Ovary (tissue), 9 donors: ENCODE data around the gene ARHGEF7. TPM values are rescaled to one million over a fixed set of nuclear protein-coding genes. Genes with fewer than 3 reads are reported as not detected.
A peak's percentile ranks its signal among the peaks of the same experiment; 100 is the strongest.
"Not testable (repeated sequence)": the region's sequence is repeated elsewhere in the genome, so short reads cannot be mapped to it uniquely, and the experiment has no call there.

Experiments used
- DNase-seq, 5 donors: peaks; one replicate each; pipeline ENCODE4 v3.0.0-alpha.2; 2019 to 2020
- H3K27ac ChIP-seq, 2 donors: fragments of 200-600 bp; one replicate each; pipeline versions ENCODE4 v1.5.1 to v1.8.0; 2019 to 2022
- H3K27me3 ChIP-seq: fragments of 200-600 bp; one replicate; pipeline ENCODE4 v1.8.0; 2022
- H3K36me3 ChIP-seq: fragments of 200-600 bp; sonication (generic); one replicate; pipeline ENCODE4 v1.5.1; 2019
- H3K4me1 ChIP-seq: one replicate; pipeline ENCODE4 v1.8.1; 2013; ENCODE audit warnings: mild to moderate bottlenecking, moderate library complexity; ENCODE audit not compliant: insufficient read depth
- H3K4me3 ChIP-seq: fragments of 200-600 bp; sonication (generic); one replicate; pipeline ENCODE4 v1.5.1; 2017
- H3K9me3 ChIP-seq, 2 donors: fragments of 200-600 bp in 1 of 2; sonication (generic) in 1 of 2; one replicate each; pipeline versions ENCODE4 v1.5.1 to v1.8.1; 2013 to 2019; ENCODE audit warnings: mild to moderate bottlenecking in 1 of 2, moderate library complexity in 1 of 2
- EP300 ChIP-seq: sonication (generic); formaldehyde crosslinking; IDR thresholded peaks from one replicate; pipeline ENCODE4 v1.6.1; 2017; ENCODE audit warnings: antibody characterized with exemption
- POLR2A ChIP-seq: fragments of 450-650 bp; IDR thresholded peaks from one replicate; pipeline ENCODE4 v1.6.1; 2017; ENCODE audit warnings: antibody characterized with exemption, mild to moderate bottlenecking, moderate library complexity
- WGBS, 3 donors: extraction: QIAGEN DNeasy Blood & Tissue Kit in 1 of 3; methylation state at CpG; one replicate each; pipeline versions ENCODE4 v1.1.5 to v1.1.7; 2013 to 2017; 5-methylcytosine and 5-hydroxymethylcytosine counted together
- intact Hi-C, 4 donors: fragments of 100-400 bp; cut with DNase I; formaldehyde crosslinking; loops; one replicate each; pipeline versions ENCODE4 v1.11.0 to v1.15.1; 2022 to 2023
- polyA plus RNA-seq, 2 donors: library from polyadenylated mRNA; stranded (reverse); fragments of 200-250 nt in 1 of 2; fragments of 350-450 nt in 1 of 2; fragmentation: Illumina TruSeq in 1 of 2; extraction: RNeasy Lipid Tissue Mini Kit (QIAGEN cat#74804) in 1 of 2; gene quantifications; one replicate each; pipeline ENCODE4 v1.2.3, GENCODE V29; 2013 to 2014
- total RNA-seq, 7 donors: library from RNA; depleted of rRNA in 2 of 7; stranded (reverse); fragments of >200 nt in 2 of 7; fragmentation: NEBNext Ultra II Directional in 3 of 7; extraction: Animal tissue kit (Norgen Biotek cat#: 25700) in 3 of 7; gene quantifications; one replicate each; pipeline versions ENCODE4 v1.1.0 to v1.2.4, GENCODE V29; 2016 to 2023
- TF ChIP-seq, protein P1 (sequence below), 3 donors: fragments of 450-650 bp in 2 of 3; fragments of 200-600 bp in 1 of 3; IDR thresholded peaks; one replicate each; pipeline versions ENCODE4 v1.5.1 to v1.8.0; 2016 to 2022; ENCODE audit warnings: antibody characterized with exemption in 3 of 3, mild to moderate bottlenecking in 1 of 3
- donor health status: DM: no; HTN: no; CAD: no; lungs with moderate emphysema.
- donor health status: DM: no; HTN: no; CAD: no.
- donor health status: Bipolar disorder and iron deficiency.
- donor health status: DM: yes; HTN: yes; CAD: no.
- donor health status: DM: no; HTN: no; CAD: no.
- donor health status: DM: yes; HTN: yes; CAD: no.

Gene ARHGEF7
- total and polyA plus RNA-seq, 9 donors = 27.6 to 58.5 (median 52.2) TPM

DNA sequence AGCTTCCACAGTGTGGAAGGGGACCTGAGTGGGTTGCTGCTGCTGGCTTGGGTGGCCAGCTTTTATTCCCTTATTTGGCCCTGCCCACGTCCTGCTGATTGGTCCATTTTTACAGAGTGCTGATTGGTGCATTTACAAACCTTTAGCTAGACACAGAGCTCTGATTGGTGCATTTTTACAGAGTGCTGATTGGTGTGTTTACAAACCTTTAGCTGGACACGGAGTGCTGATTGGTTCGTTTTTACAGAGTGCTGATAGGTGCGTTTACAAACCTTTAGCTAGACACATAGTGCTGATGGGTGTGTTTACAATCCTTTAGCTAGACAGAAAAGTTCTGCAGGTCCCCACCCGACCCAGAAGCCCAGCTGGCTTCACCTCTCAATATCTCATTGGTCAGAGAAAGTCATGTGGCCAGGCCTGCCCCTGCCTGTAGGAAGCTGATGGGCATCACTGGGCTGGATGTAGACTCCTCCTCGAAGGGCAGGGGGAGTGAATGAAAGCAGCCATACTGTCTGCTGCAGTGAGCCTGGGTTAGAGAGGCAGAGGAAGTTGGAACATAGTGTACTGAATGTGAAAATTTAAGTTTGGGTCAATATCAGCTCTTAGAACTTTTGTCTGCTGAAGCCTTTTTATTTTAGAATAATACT is 83.7 kb downstream of the ARHGEF7 start:
- H3K27me3 ChIP-seq, DNase-seq, H3K9me3 ChIP-seq, H3K36me3 ChIP-seq, H3K4me3 ChIP-seq, H3K27ac ChIP-seq, intact Hi-C loops: not testable (repeated sequence)
- H3K4me1 ChIP-seq = peaks cover 10% of the 10 kb centered on the region
- 91 to 92% (median 92%) methylated on average over 6 of the region's 6 CpGs for WGBS, 3 donors

DNA sequence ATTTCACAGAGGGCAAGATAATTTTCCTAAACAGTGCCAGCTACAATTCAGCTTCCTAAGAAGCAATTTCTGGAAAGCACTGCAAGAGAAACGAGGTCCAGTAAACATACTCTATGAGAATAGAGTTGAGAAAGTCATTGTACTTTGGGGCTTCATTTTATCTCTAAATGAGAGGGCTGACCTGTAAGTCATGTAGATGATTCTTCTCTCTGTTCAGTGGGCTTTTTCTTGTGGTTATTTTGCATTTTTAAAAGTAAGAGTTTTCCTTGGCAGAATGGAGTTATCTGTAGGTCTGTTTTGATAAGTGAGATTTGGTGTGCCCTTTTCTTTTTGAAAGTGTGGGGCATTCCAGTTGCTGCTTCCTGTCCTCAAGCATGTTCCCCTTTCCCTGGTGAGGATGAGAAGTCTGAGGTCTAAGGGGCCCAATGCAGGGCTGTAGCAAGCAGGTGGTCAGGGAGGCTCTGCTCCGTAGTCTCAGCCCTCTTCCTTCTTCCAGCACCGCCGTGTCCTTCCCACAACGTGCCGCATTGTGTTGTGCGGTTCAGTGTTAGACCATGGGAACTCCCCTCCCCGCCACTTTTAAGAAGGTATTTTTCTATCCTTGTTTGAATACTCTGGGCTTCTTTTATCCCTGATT is 86.3 kb downstream of the ARHGEF7 start:
- 82 to 86% (median 84%) methylated on average over 8 of the region's 8 CpGs for WGBS, 3 donors
- DNase-seq = no peak
- H3K27ac ChIP-seq = no peak overlapping the region

DNA sequence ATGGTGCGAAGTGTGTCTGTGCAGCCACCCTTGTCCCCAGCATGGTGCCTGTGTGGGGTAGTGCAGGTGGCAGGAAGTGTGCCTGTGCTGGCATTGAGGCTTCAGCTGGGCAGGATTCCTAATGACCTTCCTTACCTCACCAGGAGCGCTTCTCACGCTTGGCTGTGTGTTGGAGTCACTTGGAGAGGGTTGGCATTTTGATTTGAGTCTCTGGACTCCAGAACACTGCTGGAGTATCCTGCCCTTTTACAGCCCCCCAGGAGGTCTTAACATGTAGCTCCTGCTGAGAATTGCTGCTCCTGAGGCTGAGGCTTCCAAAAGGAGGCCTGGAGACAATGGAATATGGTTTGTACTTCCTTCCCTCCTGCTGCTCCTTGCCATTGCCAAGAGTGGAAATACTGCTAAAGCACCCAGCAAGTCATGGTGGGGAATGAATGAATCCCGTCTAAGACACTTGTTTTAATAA is 87.1 kb downstream of the ARHGEF7 start:
- peaks cover 18% of the 10 kb centered on the region for H3K4me1 ChIP-seq
- DNase-seq = no peak
- 65 to 69% (median 68%) methylated on average over 4 of the region's 4 CpGs for WGBS, 3 donors
- TF ChIP-seq EP300 (no peak), POLR2A (no peak)
- TF ChIP-seq, protein P1, sequence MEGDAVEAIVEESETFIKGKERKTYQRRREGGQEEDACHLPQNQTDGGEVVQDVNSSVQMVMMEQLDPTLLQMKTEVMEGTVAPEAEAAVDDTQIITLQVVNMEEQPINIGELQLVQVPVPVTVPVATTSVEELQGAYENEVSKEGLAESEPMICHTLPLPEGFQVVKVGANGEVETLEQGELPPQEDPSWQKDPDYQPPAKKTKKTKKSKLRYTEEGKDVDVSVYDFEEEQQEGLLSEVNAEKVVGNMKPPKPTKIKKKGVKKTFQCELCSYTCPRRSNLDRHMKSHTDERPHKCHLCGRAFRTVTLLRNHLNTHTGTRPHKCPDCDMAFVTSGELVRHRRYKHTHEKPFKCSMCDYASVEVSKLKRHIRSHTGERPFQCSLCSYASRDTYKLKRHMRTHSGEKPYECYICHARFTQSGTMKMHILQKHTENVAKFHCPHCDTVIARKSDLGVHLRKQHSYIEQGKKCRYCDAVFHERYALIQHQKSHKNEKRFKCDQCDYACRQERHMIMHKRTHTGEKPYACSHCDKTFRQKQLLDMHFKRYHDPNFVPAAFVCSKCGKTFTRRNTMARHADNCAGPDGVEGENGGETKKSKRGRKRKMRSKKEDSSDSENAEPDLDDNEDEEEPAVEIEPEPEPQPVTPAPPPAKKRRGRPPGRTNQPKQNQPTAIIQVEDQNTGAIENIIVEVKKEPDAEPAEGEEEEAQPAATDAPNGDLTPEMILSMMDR (IDR thresholded peaks at IDR 0.05) = no peak
- intact Hi-C loops = loop anchor here in 1 of 4 donors (10.0 kb wide), 1 partner anchor 47 kb away; no protein-coding TSS in a partner anchor
- H3K27me3 ChIP-seq = no peaks in the 10 kb centered on the region
- no peaks in the 10 kb centered on the region for H3K9me3 ChIP-seq
- H3K36me3 ChIP-seq = no peaks in the 10 kb centered on the region
- H3K27ac ChIP-seq = peak overlapping the region in 1 of 2 donors; percentile 6
- no peak overlapping the region for H3K4me3 ChIP-seq

More for the DNA sequence above, 86.3 kb downstream of the ARHGEF7 start:
- TF ChIP-seq EP300 (no peak), POLR2A (no peak)
- TF ChIP-seq, protein P1 (IDR thresholded peaks at IDR 0.05) = no peak
- Histone ChIP-seq H3K4me1 (peaks cover 18% of the 10 kb centered on the region), H3K9me3 (no peaks in the 10 kb centered on the region), H3K4me3 (no peak overlapping the region), H3K27me3 (no peaks in the 10 kb centered on the region), H3K36me3 (no peaks in the 10 kb centered on the region)
- intact Hi-C loops = loop anchor here in 1 of 4 donors (10.0 kb wide), 1 partner anchor 47 kb away; no protein-coding TSS in a partner anchor

DNA sequence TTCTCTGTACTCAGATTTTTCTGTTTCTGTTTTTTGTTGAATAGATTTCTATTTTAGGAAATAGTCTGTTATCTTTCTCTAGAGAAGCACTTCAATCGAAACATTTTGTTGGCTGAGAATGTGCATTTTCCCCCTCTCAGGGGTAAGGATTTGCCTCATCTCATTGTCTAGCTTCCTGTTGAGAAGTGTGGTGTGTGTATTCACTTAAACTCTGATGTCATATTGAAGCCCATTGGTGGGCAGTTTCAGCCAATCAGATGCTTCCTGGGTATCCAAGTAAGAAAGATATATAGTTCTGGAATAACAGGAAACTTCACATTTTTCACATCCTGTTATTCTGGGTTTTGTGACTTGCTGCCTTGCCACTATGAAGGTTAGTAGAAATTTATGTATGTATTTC is 87.6 kb downstream of the ARHGEF7 start:
- TF ChIP-seq POLR2A = no peak
- TF ChIP-seq, protein P1 (IDR thresholded peaks at IDR 0.05) = no peak
- TF ChIP-seq EP300 = no peak
- Histone ChIP-seq H3K36me3 (no peaks in the 10 kb centered on the region), H3K27ac (peak overlapping the region in 1 of 2 donors; percentile 6), H3K9me3 (no peaks in the 10 kb centered on the region), H3K4me1 (peaks cover 18% of the 10 kb centered on the region), H3K27me3 (no peaks in the 10 kb centered on the region), H3K4me3 (no peak overlapping the region)
- intact Hi-C loops = loop anchor here in 1 of 4 donors (10.0 kb wide), 1 partner anchor 48 kb away; no protein-coding TSS in a partner anchor
- peak in 1 of 5 donors; percentile 63 for DNase-seq
- WGBS, 3 donors = 0 to 2% (median 1%) methylated on average over 1 of the region's 1 CpG
